Measurements from ENCODE around the gene SLC22A17. TPM values are rescaled to one million over a fixed set of nuclear protein-coding genes. Genes with fewer than 3 reads are reported as not detected.

The SLC22A17 gene
- total and polyA plus RNA-seq, 2 of the 13 experiments (the other 11 are each of a cell fraction or from before 2014, with no cell fraction given) = 0.95 to 1.1 TPM

DNA sequence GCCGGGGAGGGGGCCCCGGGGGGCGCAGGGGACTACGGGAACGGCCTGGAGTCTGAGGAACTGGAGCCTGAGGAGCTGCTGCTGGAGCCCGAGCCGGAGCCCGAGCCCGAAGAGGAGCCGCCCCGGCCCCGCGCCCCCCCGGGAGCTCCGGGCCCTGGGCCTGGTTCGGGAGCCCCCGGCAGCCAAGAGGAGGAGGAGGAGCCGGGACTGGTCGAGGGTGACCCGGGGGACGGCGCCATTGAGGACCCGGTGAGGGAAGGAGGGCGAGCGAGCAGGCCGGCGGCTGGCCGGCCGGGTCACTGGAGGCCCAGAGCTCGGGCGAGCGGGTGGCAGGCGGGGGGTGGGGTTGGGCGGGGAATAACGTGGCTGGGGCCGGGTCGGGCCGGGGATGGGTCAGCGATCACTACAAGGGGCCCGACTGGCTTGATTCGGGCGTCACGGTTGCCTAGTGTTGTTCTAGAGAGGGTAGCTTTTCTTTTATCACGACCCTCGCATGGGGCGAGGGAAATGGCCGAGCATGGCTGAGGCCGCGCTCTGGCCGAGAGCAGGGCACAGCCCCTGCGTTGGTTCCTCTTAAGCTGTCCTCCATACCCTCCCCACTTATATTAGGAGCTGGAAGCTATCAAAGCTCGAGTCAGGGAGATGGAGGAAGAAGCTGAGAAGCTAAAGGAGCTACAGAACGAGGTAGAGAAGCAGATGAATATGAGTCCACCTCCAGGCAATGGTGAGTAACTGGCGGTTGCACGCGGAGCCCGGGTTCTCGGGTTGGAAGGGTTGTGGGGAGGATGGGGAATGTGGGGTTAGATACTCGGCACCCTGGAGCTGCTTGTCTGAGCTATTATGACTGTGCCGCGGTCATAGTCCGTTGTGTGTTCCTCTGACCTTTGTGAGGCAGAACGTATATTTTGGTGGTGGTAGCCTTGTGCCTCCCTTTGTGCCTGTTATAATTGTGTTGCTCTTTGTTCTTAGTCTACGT, 30.8 kb downstream of the SLC22A17 start (continued):
- TF ChIP-seq, protein P1, sequence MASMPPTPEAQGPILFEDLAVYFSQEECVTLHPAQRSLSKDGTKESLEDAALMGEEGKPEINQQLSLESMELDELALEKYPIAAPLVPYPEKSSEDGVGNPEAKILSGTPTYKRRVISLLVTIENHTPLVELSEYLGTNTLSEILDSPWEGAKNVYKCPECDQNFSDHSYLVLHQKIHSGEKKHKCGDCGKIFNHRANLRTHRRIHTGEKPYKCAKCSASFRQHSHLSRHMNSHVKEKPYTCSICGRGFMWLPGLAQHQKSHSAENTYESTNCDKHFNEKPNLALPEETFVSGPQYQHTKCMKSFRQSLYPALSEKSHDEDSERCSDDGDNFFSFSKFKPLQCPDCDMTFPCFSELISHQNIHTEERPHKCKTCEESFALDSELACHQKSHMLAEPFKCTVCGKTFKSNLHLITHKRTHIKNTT (CRISPR knock-in tag; IDR thresholded peaks at IDR 0.05) = no peak
- TF ChIP-seq ZNF816 (CRISPR knock-in tag; IDR thresholded peaks at IDR 0.05; ENCODE audit: borderline replicate concordance) (no peak), KDM5B (CRISPR knock-in tag; IDR thresholded peaks at IDR 0.05; ENCODE audit: borderline replicate concordance) (0 out of 2 replicates have a peak, but pooled peaks have one; percentile 9), ZBTB7B (CRISPR knock-in tag; IDR thresholded peaks at IDR 0.05) (no peak), SCMH1 (CRISPR knock-in tag; IDR thresholded peaks at IDR 0.05; ENCODE audit: borderline replicate concordance) (no peak), ASH2L (IDR thresholded peaks at IDR 0.05; ENCODE audit: insufficient read length, low read depth, low read length) (no peak), TGIF2 (CRISPR knock-in tag; IDR thresholded peaks at IDR 0.05) (no peak), FOXP1 (IDR thresholded peaks at IDR 0.05) (no peak), FOXP1 (CRISPR knock-in tag; IDR thresholded peaks at IDR 0.05) (no peak), SIN3A (IDR thresholded peaks at IDR 0.05; ENCODE audit: borderline replicate concordance, low read depth, low read length) (peak; percentile 86; the same call in 1 of the 2 replicates), NFYC (CRISPR knock-in tag; IDR thresholded peaks at IDR 0.05) (peak; percentile 42; the same call in 1 of the 2 replicates), LCORL (IDR thresholded peaks at IDR 0.05) (no peak), LCORL (CRISPR knock-in tag; IDR thresholded peaks at IDR 0.05) (peak; percentile 76), RFX1 (IDR thresholded peaks at IDR 0.05) (no peak), ZNF543 (CRISPR knock-in tag; IDR thresholded peaks at IDR 0.05) (peak; percentile 77), ZBTB20 (CRISPR knock-in tag; IDR thresholded peaks at IDR 0.05; ENCODE audit: borderline replicate concordance, low read depth) (peak; percentile 65; the same call in 1 of the 2 replicates)
- TF ChIP-seq, protein P2, sequence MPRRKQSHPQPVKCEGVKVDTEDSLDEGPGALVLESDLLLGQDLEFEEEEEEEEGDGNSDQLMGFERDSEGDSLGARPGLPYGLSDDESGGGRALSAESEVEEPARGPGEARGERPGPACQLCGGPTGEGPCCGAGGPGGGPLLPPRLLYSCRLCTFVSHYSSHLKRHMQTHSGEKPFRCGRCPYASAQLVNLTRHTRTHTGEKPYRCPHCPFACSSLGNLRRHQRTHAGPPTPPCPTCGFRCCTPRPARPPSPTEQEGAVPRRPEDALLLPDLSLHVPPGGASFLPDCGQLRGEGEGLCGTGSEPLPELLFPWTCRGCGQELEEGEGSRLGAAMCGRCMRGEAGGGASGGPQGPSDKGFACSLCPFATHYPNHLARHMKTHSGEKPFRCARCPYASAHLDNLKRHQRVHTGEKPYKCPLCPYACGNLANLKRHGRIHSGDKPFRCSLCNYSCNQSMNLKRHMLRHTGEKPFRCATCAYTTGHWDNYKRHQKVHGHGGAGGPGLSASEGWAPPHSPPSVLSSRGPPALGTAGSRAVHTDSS (CRISPR knock-in tag; conservative IDR thresholded peaks at IDR 0.05) = 0 out of 2 replicates have a peak, but pooled peaks have one; percentile 11
- TF ChIP-seq, protein P3, sequence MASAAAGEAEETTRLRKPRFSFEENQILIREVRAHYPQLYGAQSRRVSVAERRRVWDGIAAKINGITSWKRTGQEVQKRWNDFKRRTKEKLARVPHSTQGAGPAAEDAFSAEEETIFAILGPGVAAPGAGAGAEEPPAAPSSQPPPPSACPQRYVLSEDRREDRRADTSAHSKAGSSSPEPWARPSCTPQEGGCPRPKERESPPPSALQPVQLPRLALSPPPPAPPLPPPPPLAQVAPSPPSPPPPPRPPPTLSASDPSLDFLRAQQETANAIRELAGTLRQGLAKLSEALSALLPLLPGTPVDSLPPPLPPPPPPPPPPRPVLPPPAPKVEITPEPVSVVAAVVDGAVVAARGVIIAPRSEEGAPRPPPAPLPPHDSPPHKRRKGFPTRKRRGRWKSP (CRISPR knock-in tag; IDR thresholded peaks at IDR 0.05) = no peak
- TF ChIP-seq, protein P4, sequence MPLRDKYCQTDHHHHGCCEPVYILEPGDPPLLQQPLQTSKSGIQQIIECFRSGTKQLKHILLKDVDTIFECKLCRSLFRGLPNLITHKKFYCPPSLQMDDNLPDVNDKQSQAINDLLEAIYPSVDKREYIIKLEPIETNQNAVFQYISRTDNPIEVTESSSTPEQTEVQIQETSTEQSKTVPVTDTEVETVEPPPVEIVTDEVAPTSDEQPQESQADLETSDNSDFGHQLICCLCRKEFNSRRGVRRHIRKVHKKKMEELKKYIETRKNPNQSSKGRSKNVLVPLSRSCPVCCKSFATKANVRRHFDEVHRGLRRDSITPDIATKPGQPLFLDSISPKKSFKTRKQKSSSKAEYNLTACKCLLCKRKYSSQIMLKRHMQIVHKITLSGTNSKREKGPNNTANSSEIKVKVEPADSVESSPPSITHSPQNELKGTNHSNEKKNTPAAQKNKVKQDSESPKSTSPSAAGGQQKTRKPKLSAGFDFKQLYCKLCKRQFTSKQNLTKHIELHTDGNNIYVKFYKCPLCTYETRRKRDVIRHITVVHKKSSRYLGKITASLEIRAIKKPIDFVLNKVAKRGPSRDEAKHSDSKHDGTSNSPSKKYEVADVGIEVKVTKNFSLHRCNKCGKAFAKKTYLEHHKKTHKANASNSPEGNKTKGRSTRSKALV (CRISPR knock-in tag; IDR thresholded peaks at IDR 0.05) = peak; percentile 67
- TF ChIP-seq, protein P5, sequence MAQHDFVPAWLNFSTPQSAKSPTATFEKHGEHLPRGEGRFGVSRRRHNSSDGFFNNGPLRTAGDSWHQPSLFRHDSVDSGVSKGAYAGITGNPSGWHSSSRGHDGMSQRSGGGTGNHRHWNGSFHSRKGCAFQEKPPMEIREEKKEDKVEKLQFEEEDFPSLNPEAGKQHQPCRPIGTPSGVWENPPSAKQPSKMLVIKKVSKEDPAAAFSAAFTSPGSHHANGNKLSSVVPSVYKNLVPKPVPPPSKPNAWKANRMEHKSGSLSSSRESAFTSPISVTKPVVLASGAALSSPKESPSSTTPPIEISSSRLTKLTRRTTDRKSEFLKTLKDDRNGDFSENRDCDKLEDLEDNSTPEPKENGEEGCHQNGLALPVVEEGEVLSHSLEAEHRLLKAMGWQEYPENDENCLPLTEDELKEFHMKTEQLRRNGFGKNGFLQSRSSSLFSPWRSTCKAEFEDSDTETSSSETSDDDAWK (CRISPR knock-in tag; IDR thresholded peaks at IDR 0.05) = no peak
- TF ChIP-seq, protein P6, sequence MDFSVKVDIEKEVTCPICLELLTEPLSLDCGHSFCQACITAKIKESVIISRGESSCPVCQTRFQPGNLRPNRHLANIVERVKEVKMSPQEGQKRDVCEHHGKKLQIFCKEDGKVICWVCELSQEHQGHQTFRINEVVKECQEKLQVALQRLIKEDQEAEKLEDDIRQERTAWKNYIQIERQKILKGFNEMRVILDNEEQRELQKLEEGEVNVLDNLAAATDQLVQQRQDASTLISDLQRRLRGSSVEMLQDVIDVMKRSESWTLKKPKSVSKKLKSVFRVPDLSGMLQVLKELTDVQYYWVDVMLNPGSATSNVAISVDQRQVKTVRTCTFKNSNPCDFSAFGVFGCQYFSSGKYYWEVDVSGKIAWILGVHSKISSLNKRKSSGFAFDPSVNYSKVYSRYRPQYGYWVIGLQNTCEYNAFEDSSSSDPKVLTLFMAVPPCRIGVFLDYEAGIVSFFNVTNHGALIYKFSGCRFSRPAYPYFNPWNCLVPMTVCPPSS (IDR thresholded peaks at IDR 0.05) = no peak
